GM18517 (cell line): Measurements from ENCODE around the gene PLD3.
A peak's percentile ranks its signal among the peaks of the same experiment; 100 is the strongest.

Experiments used
- ATAC-seq: cut with Tn5 transposase; IDR thresholded peaks from one replicate; pipeline ENCODE4 v1.9.1; 2021; ENCODE audit warnings: mild to moderate bottlenecking, moderate library complexity; ENCODE audit not compliant: unreplicated experiment

The PLD3 gene

GRCh38 chr19:40411958-40412499, 63.5 kb downstream of the PLD3 start:
- ATAC-seq = no peak

- ATAC-seq = no peak
Observed at GRCh38 chr19:40412866-40413265, 64.4 kb downstream of the PLD3 start.

GRCh38 chr19:40413291-40413845, 64.9 kb downstream of the PLD3 start, which contains the start of gene PRX:
TSS of gene PRX (minus strand) at chr19:40413378. CDS start at chr19:40407932, 5,446 bp downstream.
- ATAC-seq = no peak

- no peak for ATAC-seq
Observed at GRCh38 chr19:40414542-40415535, 66.3 kb downstream of the PLD3 start.

- ATAC-seq = no peak
Observed at GRCh38 chr19:40415768-40416167, 67.3 kb downstream of the PLD3 start.

GRCh38 chr19:40416918-40417642, 68.6 kb downstream of the PLD3 start:
- no peak for ATAC-seq

- no peak for ATAC-seq
Observed at GRCh38 chr19:40417643-40417981, 69.1 kb downstream of the PLD3 start.

GRCh38 chr19:40418040-40418439, 69.5 kb downstream of the PLD3 start:
- no peak for ATAC-seq

DNA sequence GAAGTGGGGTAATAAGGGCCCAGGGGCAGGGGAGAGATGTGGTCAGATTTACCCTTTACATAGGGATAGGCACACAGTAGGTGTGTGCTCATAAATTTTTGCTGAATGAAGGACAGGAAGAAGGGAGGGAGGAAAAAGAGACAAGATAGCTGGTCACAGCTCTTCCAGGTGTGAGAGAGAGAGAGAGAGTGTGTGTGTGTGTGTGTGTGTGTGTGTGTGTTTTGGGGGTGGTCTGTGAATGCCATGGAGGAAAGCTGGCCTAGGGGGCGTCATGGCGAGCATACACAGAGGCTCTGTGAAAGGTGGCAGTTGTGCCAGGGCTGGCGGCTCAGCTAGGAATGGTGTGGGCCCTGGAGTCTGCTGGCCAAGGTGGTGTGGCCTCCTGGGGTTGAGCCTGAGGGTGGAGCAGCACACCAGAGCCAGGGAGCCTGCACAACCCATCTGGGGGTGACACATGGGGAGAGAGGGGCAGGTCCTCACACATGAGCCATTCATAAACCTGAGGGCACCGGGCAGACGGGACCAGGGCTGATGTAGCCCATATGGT, 70.6 kb downstream of the PLD3 start:
- no peak for ATAC-seq

GRCh38 chr19:40419780-40420179, 71.3 kb downstream of the PLD3 start:
- no peak for ATAC-seq

- ATAC-seq = no peak
Observed at GRCh38 chr19:40420451-40420765, 71.9 kb downstream of the PLD3 start.

DNA sequence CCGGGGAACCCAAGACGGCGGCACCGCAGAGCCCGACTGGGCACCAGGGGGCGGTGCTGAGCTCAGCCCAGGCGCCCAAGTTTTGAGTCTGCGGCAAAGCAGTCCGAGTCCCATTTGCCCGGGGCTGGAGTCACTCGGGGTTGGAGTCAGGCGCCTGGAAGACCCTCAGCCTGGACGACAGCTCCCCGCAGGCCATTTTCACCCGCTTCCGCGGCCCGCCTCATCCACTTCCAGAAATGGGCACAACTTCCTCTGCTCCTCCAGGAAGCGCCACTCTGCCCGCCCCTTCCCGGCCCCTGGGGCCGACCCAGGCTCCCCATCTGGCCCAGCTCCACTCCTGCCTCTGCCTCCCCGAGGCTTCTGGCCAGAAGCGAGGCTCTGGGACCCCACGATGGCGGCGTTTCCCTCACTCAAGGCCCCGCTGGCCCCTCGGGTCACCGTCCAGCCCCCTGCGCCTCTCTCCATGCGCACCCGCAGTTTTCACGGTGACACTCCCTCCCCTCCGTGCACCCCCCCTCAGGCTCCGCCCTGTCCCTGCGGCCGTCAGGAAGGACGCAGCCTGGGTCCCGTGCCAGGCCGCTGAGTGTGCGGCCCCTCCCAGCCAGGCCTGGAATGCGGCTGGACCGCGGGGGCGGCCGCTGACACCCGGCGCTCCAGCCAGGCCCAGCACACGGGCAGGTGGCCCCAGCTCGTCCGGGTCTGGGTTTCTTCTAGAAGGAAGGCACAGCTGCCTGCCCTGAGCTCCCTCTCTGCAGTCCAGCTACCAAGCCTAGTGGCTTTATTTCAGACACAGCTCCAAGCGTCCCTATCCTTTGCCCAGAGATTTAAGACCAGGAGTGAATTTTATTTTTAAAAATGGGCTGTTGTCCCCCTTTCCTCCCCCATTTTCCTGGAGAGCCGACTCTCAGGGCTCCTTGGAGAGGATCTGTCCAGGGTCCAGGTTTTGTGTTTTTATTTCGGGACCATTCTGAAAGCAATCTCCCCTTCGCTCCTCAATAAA, 72.6 kb downstream of the PLD3 start:
- ATAC-seq = no peak

DNA sequence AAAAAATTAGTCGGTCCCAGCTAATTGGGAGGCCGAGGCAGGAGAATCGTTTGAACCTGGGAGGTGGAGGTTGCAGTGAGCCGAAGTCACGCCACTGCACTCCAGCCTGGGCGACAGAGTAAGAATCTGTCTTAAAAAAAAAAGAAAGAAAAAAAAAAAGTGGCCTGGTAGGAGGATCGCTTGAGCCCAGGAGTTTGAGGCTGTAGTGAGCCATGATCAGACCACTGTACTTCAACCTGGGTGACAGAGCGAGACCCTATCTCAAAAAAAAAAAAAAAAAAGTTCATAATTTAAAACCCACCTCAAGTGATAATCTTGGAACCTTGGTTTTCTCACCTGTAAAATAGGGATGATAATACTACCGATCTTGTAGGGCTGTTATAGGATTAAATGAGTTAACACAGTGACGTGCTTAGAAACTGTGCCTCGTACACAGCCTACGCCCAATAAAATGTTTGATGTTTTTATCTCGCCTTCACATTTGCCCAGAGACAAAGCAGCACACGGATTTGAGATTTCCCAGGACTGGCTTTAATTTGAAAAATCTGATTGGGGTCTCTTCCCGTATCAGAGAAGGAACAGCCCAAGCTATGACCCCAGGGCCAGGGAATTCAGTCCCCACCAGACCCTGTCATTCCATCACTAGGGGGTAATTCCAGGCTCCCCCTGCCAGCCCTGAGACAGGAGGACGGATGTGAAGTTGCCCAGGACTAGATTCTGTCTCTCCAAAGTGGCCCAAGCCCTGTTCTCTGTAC, 73.7 kb downstream of the PLD3 start:
- no peak for ATAC-seq

- ATAC-seq = no peak
Observed at GRCh38 chr19:40422748-40423566, 74.5 kb downstream of the PLD3 start.

- ATAC-seq = no peak
Observed at GRCh38 chr19:40423938-40424337, 75.4 kb downstream of the PLD3 start.

- ATAC-seq = no peak
Observed at GRCh38 chr19:40424637-40425449, 76.3 kb downstream of the PLD3 start.

GRCh38 chr19:40425450-40426287, 77.2 kb downstream of the PLD3 start, which contains the start of gene SERTAD1:
TSS of gene SERTAD1 (minus strand) at chr19:40425992. CDS start at chr19:40423546, 2,446 bp downstream.
- peak; percentile 77 for ATAC-seq
